Lung (tissue), 12 donors: ENCODE results near the gene SH3PXD2A. TPM values are rescaled to one million over a fixed set of nuclear protein-coding genes. Genes with fewer than 3 reads are reported as not detected.

Source experiments
- ATAC-seq: fragments of 200-7000 bp; cut with Tn5 transposase; one replicate; pipeline ENCODE4 v1.9.1; 2020; ENCODE audit warnings: moderate number of reproducible peaks; ENCODE audit not compliant: insufficient read depth, low FRiP score
- DNase-seq, 3 donors: peaks; one replicate each; pipeline ENCODE4 v3.0.0-alpha.2; 2013 to 2017
- H3K27ac ChIP-seq, 2 donors: one replicate each; pipeline ENCODE4 v1.5.1; 2013; ENCODE audit warnings: mild to moderate bottlenecking in 2 of 2, moderate library complexity in 2 of 2, control low read depth in 1 of 2, inconsistent platforms in 1 of 2, low read depth in 1 of 2, low read length in 1 of 2
- H3K27me3 ChIP-seq, 3 donors: one replicate each; pipeline ENCODE4 v1.5.1; 2013; ENCODE audit warnings: low read length in 2 of 3; ENCODE audit not compliant: control insufficient read depth in 3 of 3, insufficient read depth in 3 of 3
- H3K36me3 ChIP-seq, 4 donors: one replicate each; pipeline ENCODE4 v1.5.1; 2013; ENCODE audit warnings: low read length in 4 of 4, mild to moderate bottlenecking in 1 of 4, moderate library complexity in 1 of 4; ENCODE audit not compliant: control insufficient read depth in 4 of 4, insufficient read depth in 4 of 4
- H3K4me1 ChIP-seq, 5 donors: one replicate each; pipeline ENCODE4 v1.5.1; 2013; ENCODE audit warnings: low read length in 5 of 5, mild to moderate bottlenecking in 2 of 5, moderate library complexity in 1 of 5; ENCODE audit not compliant: control insufficient read depth in 5 of 5, insufficient read depth in 5 of 5
- H3K4me3 ChIP-seq: one replicate; pipeline ENCODE4 v1.5.1; 2013; ENCODE audit warnings: mild to moderate bottlenecking, control low read depth, moderate library complexity
- H3K9ac ChIP-seq, 2 donors: one replicate each; pipeline ENCODE4 v1.5.1; 2013; ENCODE audit warnings: low read length in 2 of 2, control low read depth in 1 of 2; ENCODE audit not compliant: insufficient read depth in 1 of 2
- H3K9me3 ChIP-seq, 4 donors: one replicate each; pipeline ENCODE4 v1.5.1; 2013; ENCODE audit warnings: low read length in 3 of 4, mild to moderate bottlenecking in 1 of 4, moderate library complexity in 1 of 4; ENCODE audit not compliant: control insufficient read depth in 4 of 4, insufficient read depth in 3 of 4
- CTCF ChIP-seq: IDR thresholded peaks from 2 replicates; pipeline ENCODE4 v1.5.1; 2012; ENCODE audit warnings: mild to moderate bottlenecking; ENCODE audit errors: control extremely low read depth, extremely low read depth
- WGBS, 2 donors: extraction: QIAGEN DNeasy Blood & Tissue Kit; methylation state at CpG; one replicate each; pipeline ENCODE4 v1.1.7; 2013; 5-methylcytosine and 5-hydroxymethylcytosine counted together
- polyA plus RNA-seq, 2 donors: library from polyadenylated mRNA; stranded (reverse); fragments of 200-250 nt; gene quantifications; one replicate each; pipeline ENCODE4 v1.2.1, GENCODE V29; 2013
- total RNA-seq, 2 donors: library from RNA; depleted of rRNA in 1 of 2; stranded (reverse); fragments of >200 nt in 1 of 2; gene quantifications; one replicate each; pipeline ENCODE4 v1.2.1, GENCODE V29; 2014 to 2021
- donor health status: control.
- donor health status: control.
- donor health status: Bipolar disorder and iron deficiency.
- donor health status: healthy.
- donor health status: DM: yes; HTN: yes; CAD: no.

The SH3PXD2A gene
- total and polyA plus RNA-seq, 4 donors = 9.9 to 53.2 (median 29.2) TPM

GRCh38 chr10:103632247-103632642, 223.1 kb downstream of the SH3PXD2A start:
- no peak for DNase-seq
- no peak for ATAC-seq
- H3K9ac ChIP-seq = no peak overlapping the region
- 80 to 81% methylated on average over 7 of the region's 7 CpGs for WGBS, 2 donors
- H3K4me3 ChIP-seq = no peak overlapping the region
- peaks cover 4 to 8% (median 5%) of the 10 kb centered on the region in 5 donors for H3K4me1 ChIP-seq
- TF ChIP-seq CTCF = no peak
- H3K27me3 ChIP-seq = no peaks in the 10 kb centered on the region
- H3K36me3 ChIP-seq = peaks cover 0 to 37% (median 21%) of the 10 kb centered on the region in 4 donors
- H3K27ac ChIP-seq = no peak overlapping the region
- no peaks in the 10 kb centered on the region for H3K9me3 ChIP-seq

- Histone ChIP-seq H3K4me3 (no peak overlapping the region), H3K27ac (no peak overlapping the region), H3K9me3 (no peaks in the 10 kb centered on the region), H3K4me1 (no peaks in the 10 kb centered on the region), H3K36me3 (peaks cover 0 to 57% (median 34%) of the 10 kb centered on the region in 4 donors), H3K27me3 (no peaks in the 10 kb centered on the region), H3K9ac (no peak overlapping the region)
- DNase-seq (no peak), ATAC-seq (no peak)
- WGBS, 2 donors = 41 to 67% methylated on average over 1 of the region's 1 CpG
- TF ChIP-seq CTCF = no peak
These were observed 225.2 kb downstream of the SH3PXD2A start for GRCh38 chr10:103630156-103630555.

DNA sequence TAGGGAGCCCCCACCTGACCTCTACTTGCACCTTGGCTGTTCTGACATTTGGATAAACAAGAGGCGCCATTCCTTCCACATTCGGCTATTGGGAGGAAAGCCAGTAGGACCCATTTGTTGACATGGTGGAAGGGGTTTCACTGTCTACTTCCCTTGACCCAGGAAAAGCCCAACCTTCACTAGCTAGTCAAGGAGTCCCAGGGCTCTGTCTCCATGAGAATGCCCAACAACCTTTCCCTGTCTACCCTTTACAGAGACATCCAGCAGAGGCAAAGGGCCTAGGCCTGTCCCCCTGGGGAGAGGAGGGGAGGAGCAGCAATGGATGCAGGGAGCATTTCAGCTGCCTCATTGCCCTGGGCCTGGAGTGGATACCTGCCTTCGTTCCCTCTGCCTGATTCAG, 225.8 kb downstream of the SH3PXD2A start:
- Histone ChIP-seq H3K4me3 (no peak overlapping the region), H3K27me3 (no peaks in the 10 kb centered on the region), H3K9ac (no peak overlapping the region), H3K4me1 (no peaks in the 10 kb centered on the region), H3K36me3 (peaks cover 0 to 57% (median 36%) of the 10 kb centered on the region in 4 donors), H3K27ac (no peak overlapping the region), H3K9me3 (no peaks in the 10 kb centered on the region)
- WGBS, 2 donors = 78 to 83% methylated on average over 3 of the region's 3 CpGs
- DNase-seq (no peak), ATAC-seq (no peak)
- no peak for TF ChIP-seq CTCF

DNA sequence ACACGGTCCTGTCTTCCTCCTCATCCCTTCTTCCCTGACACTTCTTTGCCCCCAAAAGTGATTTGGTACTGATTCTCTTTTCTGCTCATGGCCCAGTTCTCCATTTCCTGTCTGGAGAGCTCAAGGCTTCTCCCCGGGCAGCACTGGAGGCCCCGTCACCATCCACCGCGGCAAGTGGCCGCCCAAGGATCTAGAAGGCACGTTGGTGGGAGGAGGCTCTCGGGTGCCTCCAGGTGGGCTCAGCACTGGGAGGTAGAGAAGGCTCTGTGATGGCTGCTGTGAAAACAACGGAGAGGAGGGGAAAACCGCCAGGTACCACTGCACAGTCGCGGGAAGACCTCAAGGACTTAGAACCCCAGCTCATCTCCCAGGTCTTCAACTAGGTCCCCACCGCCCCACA, 227.5 kb downstream of the SH3PXD2A start:
- WGBS, 2 donors = 92 to 93% methylated on average over 13 of the region's 13 CpGs
- peaks cover 0 to 69% (median 42%) of the 10 kb centered on the region in 4 donors for H3K36me3 ChIP-seq
- no peaks in the 10 kb centered on the region for H3K9me3 ChIP-seq
- DNase-seq (no peak), ATAC-seq (no peak)
- no peaks in the 10 kb centered on the region for H3K4me1 ChIP-seq
- no peak overlapping the region for H3K4me3 ChIP-seq
- no peaks in the 10 kb centered on the region for H3K27me3 ChIP-seq
- H3K9ac ChIP-seq = no peak overlapping the region
- no peak for TF ChIP-seq CTCF
- no peak overlapping the region for H3K27ac ChIP-seq
